Fibroblast of lung (primary cell): Measurements from ENCODE around the gene ZNF76.

Experiments used
- CTCF ChIP-seq, 2 donors: IDR thresholded peaks in 1 of 2; conservative IDR thresholded peaks in 1 of 2; 1 replicate in 1 of 2; 2 replicates in 1 of 2; pipeline ENCODE4 v1.5.1; 2011 to 2012; ENCODE audit warnings: low read length in 2 of 2, control low read depth in 1 of 2, inconsistent platforms in 1 of 2, low read depth in 1 of 2, mild to moderate bottlenecking in 1 of 2
- EZH2 ChIP-seq: IDR thresholded peaks from 2 replicates; pipeline ENCODE4 v1.5.1; 2012; ENCODE audit warnings: low read length, control low read depth, mild to moderate bottlenecking; ENCODE audit errors: missing control alignments

- TF ChIP-seq CTCF (conservative IDR thresholded peaks at IDR 0.05 in 1 of 2, IDR thresholded peaks at IDR 0.05 in 1 of 2; ENCODE audit: low read depth in 1 of 2, low read length in 2 of 2) = no peak
- no peak for TF ChIP-seq EZH2
Measured at GRCh38 chr6:35238843-35239289, 20.7 kb upstream of the ZNF76 start.
